HepG2 (cell line): Measurements from ENCODE around the gene LLGL1. TPM values are rescaled to one million over a fixed set of nuclear protein-coding genes. Genes with fewer than 3 reads are reported as not detected.

Experiments
- HCFC1 ChIP-seq: fragments of 150-350 bp; IDR thresholded peaks from 2 replicates; pipeline ENCODE4 v1.6.1; 2014; ENCODE audit warnings: low read depth, low read length
- HMG20A ChIP-seq: IDR thresholded peaks from 2 replicates; pipeline ENCODE4 v1.6.1; 2016; ENCODE audit warnings: borderline replicate concordance
- IKZF4 ChIP-seq: sonication (generic); formaldehyde crosslinking; IDR thresholded peaks from 2 replicates; pipeline ENCODE4 v1.5.1; 2020; ENCODE audit warnings: borderline replicate concordance, mild to moderate bottlenecking, low read depth, missing genetic modification reagents; ENCODE audit errors: not compliant biosample characterization
- IRF9 ChIP-seq: sonication (generic); formaldehyde crosslinking; IDR thresholded peaks from 2 replicates; pipeline ENCODE4 v1.8.0; 2022; ENCODE audit warnings: missing genetic modification reagents, mild to moderate bottlenecking, borderline replicate concordance
- MTF1 ChIP-seq: sonication (generic); formaldehyde crosslinking; IDR thresholded peaks from 2 replicates; pipeline ENCODE4 v1.5.0; 2020; ENCODE audit warnings: missing genetic modification reagents
- PRDM15 ChIP-seq: sonication (generic); formaldehyde crosslinking; IDR thresholded peaks from 2 replicates; pipeline ENCODE4 v1.4.0; 2020; ENCODE audit warnings: missing genetic modification reagents
- SAFB2 ChIP-seq: sonication (generic); formaldehyde crosslinking; IDR thresholded peaks from 2 replicates; pipeline ENCODE4 v1.5.1; 2020; ENCODE audit warnings: missing genetic modification reagents, low read depth, mild to moderate bottlenecking, borderline replicate concordance
- ZBTB38 ChIP-seq: sonication (generic); formaldehyde crosslinking; IDR thresholded peaks from 2 replicates; pipeline ENCODE4 v1.5.1; 2020; ENCODE audit warnings: mild to moderate bottlenecking, missing genetic modification reagents
- ZBTB49 ChIP-seq: sonication (generic); formaldehyde crosslinking; IDR thresholded peaks from 2 replicates; pipeline ENCODE4 v1.4.0; 2020; ENCODE audit warnings: missing genetic modification reagents, borderline replicate concordance
- ZKSCAN5 ChIP-seq: sonication (generic); formaldehyde crosslinking; IDR thresholded peaks from 2 replicates; pipeline ENCODE4 v1.5.1; 2020; ENCODE audit warnings: mild to moderate bottlenecking, missing genetic modification reagents
- ZMAT5 ChIP-seq: sonication (generic); formaldehyde crosslinking; IDR thresholded peaks from 2 replicates; pipeline ENCODE4 v1.5.0; 2020; ENCODE audit warnings: mild to moderate bottlenecking, low read depth, missing genetic modification reagents, borderline replicate concordance
- ZNF713 ChIP-seq: sonication (generic); formaldehyde crosslinking; IDR thresholded peaks from 2 replicates; pipeline ENCODE4 v1.4.0; 2020; ENCODE audit warnings: mild to moderate bottlenecking, missing genetic modification reagents
- ZNF766 ChIP-seq: sonication (generic); formaldehyde crosslinking; IDR thresholded peaks from 2 replicates; pipeline ENCODE4 v1.5.0; 2020; ENCODE audit warnings: missing genetic modification reagents, borderline replicate concordance
- polyA plus RNA-seq, 8 experiments: library from polyadenylated mRNA; depleted of rRNA in 3 of 8; stranded (reverse) in 7 of 8; unstranded in 1 of 8; fragments of >200 nt; fragmentation: Illumina TruSeq in 4 of 8; extraction: Trizol in 4 of 8; gene quantifications; 2 replicates each; pipeline versions ENCODE4 v1.2.1 to v1.2.3, GENCODE V29; 2011 to 2016; ENCODE audit warnings: low read depth in 4 of 8, missing spikeins in 1 of 8, mixed read lengths in 1 of 8; ENCODE audit not compliant: insufficient read depth in 1 of 8
- total RNA-seq, 5 experiments: library from RNA; depleted of rRNA; stranded (reverse); fragments of >200 nt; fragmentation: Illumina TruSeq; extraction: Trizol; gene quantifications; 2 replicates each; pipeline ENCODE4 v1.2.3, GENCODE V29; 2016; ENCODE audit warnings: low read depth in 1 of 5
- TF ChIP-seq, protein P1 (sequence below): sonication (generic); formaldehyde crosslinking; IDR thresholded peaks from 2 replicates; pipeline ENCODE4 v1.4.0; 2020; ENCODE audit warnings: missing genetic modification reagents, mild to moderate bottlenecking, borderline replicate concordance
- TF ChIP-seq, protein P2 (sequence below): sonication (generic); formaldehyde crosslinking; IDR thresholded peaks from 2 replicates; pipeline ENCODE4 v1.4.0; 2020; ENCODE audit warnings: missing genetic modification reagents, borderline replicate concordance

Gene LLGL1
- total and polyA plus RNA-seq, 2 of the 13 experiments (the other 11 are each of a cell fraction or from before 2014, with no cell fraction given), result 15.0 to 15.3 TPM

GRCh38 chr17:18182110-18182977 is 43.1 kb upstream of the LLGL1 start (continued):
- TF ChIP-seq ZNF766 (CRISPR knock-in tag) (no peak), MTF1 (CRISPR knock-in tag) (peak; percentile 58; the same call in 1 of the 2 replicates), IRF9 (peak; percentile 51; the same call in 1 of the 2 replicates), ZKSCAN5 (CRISPR knock-in tag) (no peak), HMG20A (no peak), ZNF713 (CRISPR knock-in tag) (peak; percentile 67; the same call in 1 of the 2 replicates), ZBTB49 (CRISPR knock-in tag) (no peak), HCFC1 (no peak), PRDM15 (CRISPR knock-in tag) (no peak), ZMAT5 (CRISPR knock-in tag) (0 out of 2 replicates have a peak, but pooled peaks have one; percentile 56), SAFB2 (CRISPR knock-in tag) (no peak; the same call in 1 of the 2 replicates), IKZF4 (CRISPR knock-in tag) (no peak), ZBTB38 (CRISPR knock-in tag) (peak; percentile 56; the same call in 1 of the 2 replicates)
- TF ChIP-seq, protein P1, sequence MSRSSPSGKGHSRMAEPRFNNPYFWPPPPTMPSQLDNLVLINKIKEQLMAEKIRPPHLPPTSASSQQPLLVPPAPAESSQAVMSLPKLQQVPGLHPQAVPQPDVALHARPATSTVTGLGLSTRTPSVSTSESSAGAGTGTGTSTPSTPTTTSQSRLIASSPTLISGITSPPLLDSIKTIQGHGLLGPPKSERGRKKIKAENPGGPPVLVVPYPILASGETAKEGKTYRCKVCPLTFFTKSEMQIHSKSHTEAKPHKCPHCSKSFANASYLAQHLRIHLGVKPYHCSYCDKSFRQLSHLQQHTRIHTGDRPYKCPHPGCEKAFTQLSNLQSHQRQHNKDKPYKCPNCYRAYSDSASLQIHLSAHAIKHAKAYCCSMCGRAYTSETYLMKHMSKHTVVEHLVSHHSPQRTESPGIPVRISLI (CRISPR knock-in tag), result 0 out of 2 replicates have a peak, but pooled peaks have one; percentile 28
- TF ChIP-seq, protein P2, sequence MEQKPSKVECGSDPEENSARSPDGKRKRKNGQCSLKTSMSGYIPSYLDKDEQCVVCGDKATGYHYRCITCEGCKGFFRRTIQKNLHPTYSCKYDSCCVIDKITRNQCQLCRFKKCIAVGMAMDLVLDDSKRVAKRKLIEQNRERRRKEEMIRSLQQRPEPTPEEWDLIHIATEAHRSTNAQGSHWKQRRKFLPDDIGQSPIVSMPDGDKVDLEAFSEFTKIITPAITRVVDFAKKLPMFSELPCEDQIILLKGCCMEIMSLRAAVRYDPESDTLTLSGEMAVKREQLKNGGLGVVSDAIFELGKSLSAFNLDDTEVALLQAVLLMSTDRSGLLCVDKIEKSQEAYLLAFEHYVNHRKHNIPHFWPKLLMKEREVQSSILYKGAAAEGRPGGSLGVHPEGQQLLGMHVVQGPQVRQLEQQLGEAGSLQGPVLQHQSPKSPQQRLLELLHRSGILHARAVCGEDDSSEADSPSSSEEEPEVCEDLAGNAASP (CRISPR knock-in tag), result no peak
